PC-3 (cell line): ENCODE data around the gene SLC25A39. TPM values are rescaled to one million over a fixed set of nuclear protein-coding genes. Genes with fewer than 3 reads are reported as not detected.
A peak's percentile ranks its signal among the peaks of the same experiment; 100 is the strongest.

Experiments used
- ATAC-seq: fragments of 200-7000 bp; cut with Tn5 transposase; 2 replicates; pipeline ENCODE4 v1.9.1; 2020; ENCODE audit warnings: mild to moderate bottlenecking, moderate library complexity
- BruUV-seq: library from RNA; stranded (reverse); fragments of 400-500 nt; replicated peaks from 2 replicates; lab custom pipeline; 2021; lab: Mats Ljungman, UMichigan
- CTCF ChIA-PET: fragments of 300-600 bp; sonication (Branson Sonifier 250); formaldehyde crosslinking; loops from one replicate; lab custom pipeline; 2022; ENCODE audit warnings: antibody characterized with exemption; lab: Charles Lee
- POLR2A ChIA-PET: fragments of 300-600 bp; sonication (Branson Sonifier 250); formaldehyde crosslinking; loops from one replicate; lab custom pipeline; 2022; ENCODE audit warnings: antibody characterized with exemption; ENCODE audit not compliant: unreplicated experiment; lab: Charles Lee
- DNase-seq: peaks from one replicate; pipeline ENCODE4 v3.0.0-alpha.2; 2015
- H2AFZ ChIP-seq: fragments of 300-600 bp; sonication (generic); 2 replicates; pipeline ENCODE4 v1.6.0; 2016; ENCODE audit warnings: antibody characterized with exemption, low read length
- H3F3A ChIP-seq: fragments of 300-600 bp; sonication (generic); one replicate; pipeline ENCODE4 v1.6.0; 2017; ENCODE audit warnings: antibody characterized with exemption, low read length, control low read depth, mild to moderate bottlenecking; ENCODE audit not compliant: unreplicated experiment
- H3K27ac ChIP-seq: fragments of 300-600 bp; sonication (generic); 2 replicates; pipeline ENCODE4 v1.5.1; 2016; ENCODE audit warnings: mild to moderate bottlenecking, low read length
- H3K27me3 ChIP-seq: fragments of 300-600 bp; sonication (generic); 2 replicates; pipeline ENCODE4 v1.6.1; 2016; ENCODE audit warnings: low read length, mixed read lengths
- H3K36me3 ChIP-seq: fragments of 300-600 bp; sonication (generic); 2 replicates; pipeline ENCODE4 v1.6.1; 2016; ENCODE audit warnings: low read depth, mixed run types, low read length, mixed read lengths
- H3K4me1 ChIP-seq: fragments of 300-600 bp; sonication (generic); 2 replicates; pipeline ENCODE4 v1.5.1; 2016; ENCODE audit warnings: low read length; ENCODE audit not compliant: insufficient read depth
- H3K4me2 ChIP-seq: fragments of 300-600 bp; sonication (generic); 2 replicates; pipeline ENCODE4 v1.6.0; 2016; ENCODE audit warnings: low read length
- H3K4me3 ChIP-seq: fragments of 300-600 bp; sonication (generic); 2 replicates; pipeline ENCODE4 v1.5.1; 2016; ENCODE audit warnings: mild to moderate bottlenecking, low read length, mixed read lengths
- H3K79me2 ChIP-seq: fragments of 300-600 bp; sonication (generic); 2 replicates; pipeline ENCODE4 v1.6.1; 2017; ENCODE audit warnings: low read length, mixed read lengths
- H3K9ac ChIP-seq: fragments of 300-600 bp; sonication (generic); 2 replicates; pipeline ENCODE4 v1.6.0; 2016; ENCODE audit warnings: mild to moderate bottlenecking, low read length
- H3K9me2 ChIP-seq: fragments of 300-600 bp; sonication (generic); replicated peaks from 2 replicates; pipeline ENCODE4 v1.6.1; 2016; ENCODE audit warnings: mixed run types, low read length, mixed read lengths
- H3K9me3 ChIP-seq: fragments of 300-600 bp; sonication (generic); 2 replicates; pipeline ENCODE4 v1.6.1; 2016; ENCODE audit warnings: low read length, mixed read lengths
- H4K20me1 ChIP-seq: fragments of 300-600 bp; sonication (generic); 2 replicates; pipeline ENCODE4 v1.6.1; 2016; ENCODE audit warnings: low read length, mixed read lengths
- CTCF ChIP-seq: fragments of 300-600 bp; sonication (generic); conservative IDR thresholded peaks from 2 replicates; pipeline ENCODE4 v1.5.1; 2017; ENCODE audit warnings: antibody characterized with exemption, low read depth, mild to moderate bottlenecking, low read length
- EZH2 ChIP-seq: fragments of 300-600 bp; sonication (generic); IDR thresholded peaks from one replicate; pipeline ENCODE4 v1.6.1; 2017; ENCODE audit warnings: antibody characterized with exemption, mild to moderate bottlenecking, low read length; ENCODE audit not compliant: unreplicated experiment
- EZH2phosphoT487 ChIP-seq: fragments of 300-600 bp; sonication (generic); IDR thresholded peaks from 2 replicates; pipeline ENCODE4 v1.6.1; 2018; ENCODE audit warnings: mild to moderate bottlenecking, antibody characterized with exemption, low read length, borderline replicate concordance
- intact Hi-C: fragments of 100-400 bp; cut with micrococcal nuclease; formaldehyde crosslinking; loops from 2 replicates; pipeline ENCODE4 v1.9.0; 2023
- total RNA-seq: library from RNA; depleted of rRNA; stranded (reverse); fragments of >200 nt; gene quantifications from 2 replicates; pipeline ENCODE4 v1.2.3, GENCODE V29; 2014

The SLC25A39 gene
- total RNA-seq, 1 experiment from 2014 or later: 726 TPM

- peaks cover 41% of the 10 kb centered on the region for H3K79me2 ChIP-seq
- no peaks in the 10 kb centered on the region for H3K27me3 ChIP-seq
- H3K4me3 ChIP-seq: no peak overlapping the region
- H3F3A ChIP-seq: no peaks in the 10 kb centered on the region
- no peaks in the 10 kb centered on the region for H3K9me2 ChIP-seq
- no peak overlapping the region for H3K9ac ChIP-seq
- no peak overlapping the region for H3K27ac ChIP-seq
- ChIA-PET CTCF (no interaction called here), POLR2A (interaction anchor here (0.6 kb wide), 1 partner anchor 163 kb away, joined by 3 read pairs; no protein-coding TSS in a partner anchor)
- peaks cover 31% of the 10 kb centered on the region for H3K36me3 ChIP-seq
- intact Hi-C loops: no loop called here
- no peak overlapping the region for H2AFZ ChIP-seq
- ATAC-seq: no peak
- peaks cover 8% of the 10 kb centered on the region; the same call in 1 of the 2 replicates for H3K4me1 ChIP-seq
- DNase-seq: no peak
- H3K4me2 ChIP-seq: peak overlapping the region; percentile 94; the same call in 1 of the 2 replicates
- 0 out of 2 replicates have a peak, but pooled peaks cover 6% of the 10 kb centered on the region for H4K20me1 ChIP-seq
- no TSS peak for BruUV-seq
- no peaks in the 10 kb centered on the region for H3K9me3 ChIP-seq
- no peak for TF ChIP-seq EZH2
- TF ChIP-seq EZH2phosphoT487: no peak
- TF ChIP-seq CTCF: no peak
These were observed 2.3 kb downstream of the SLC25A39 start for GRCh38 chr17:44322236-44322895.

GRCh38 chr17:44321246-44322120 lies 3.1 kb downstream of the SLC25A39 start:
- H3K79me2 ChIP-seq: peaks cover 41% of the 10 kb centered on the region
- 0 out of 2 replicates have a peak, but pooled peaks cover 6% of the 10 kb centered on the region for H4K20me1 ChIP-seq
- intact Hi-C loops: no loop called here
- peaks cover 31% of the 10 kb centered on the region for H3K36me3 ChIP-seq
- H3K9me3 ChIP-seq: no peaks in the 10 kb centered on the region
- H3K9me2 ChIP-seq: no peaks in the 10 kb centered on the region
- TF ChIP-seq EZH2phosphoT487: no peak
- no peak for TF ChIP-seq CTCF
- TF ChIP-seq EZH2: no peak
- no peak overlapping the region for H3K4me3 ChIP-seq
- no peak overlapping the region for H3K27ac ChIP-seq
- no peak for ATAC-seq
- peaks cover 8% of the 10 kb centered on the region; the same call in 1 of the 2 replicates for H3K4me1 ChIP-seq
- H3K27me3 ChIP-seq: no peaks in the 10 kb centered on the region
- H2AFZ ChIP-seq: no peak overlapping the region
- no peak overlapping the region for H3K4me2 ChIP-seq
- no peak overlapping the region for H3K9ac ChIP-seq
- POLR2A ChIA-PET: interaction anchor here (0.6 kb wide), 1 partner anchor 164 kb away, joined by 3 read pairs; no protein-coding TSS in a partner anchor
- no peaks in the 10 kb centered on the region for H3F3A ChIP-seq
- DNase-seq: no peak
- BruUV-seq: no TSS peak
- CTCF ChIA-PET: interaction anchor here (0.5 kb wide), 1 partner anchor 101 kb away, joined by 5 read pairs; no protein-coding TSS in a partner anchor
